NCI-H82 treated with DMSO at 0.1 percent for 48 hours (cell line): Measurements from ENCODE around the gene SAMD10.
"Not testable (repeated sequence)": the region's sequence is repeated elsewhere in the genome, so short reads cannot be mapped to it uniquely, and the experiment has no call there.

Experiments used
- DNase-seq: peaks from one replicate; lab custom pipeline; 2025; ENCODE audit not compliant: unreplicated experiment; lab: John Stamatoyannopoulos, UW

SAMD10 gene

GRCh38 chr20:64003960-64004725 lies 24.7 kb upstream of the SAMD10 start:
- DNase-seq: no peak

GRCh38 chr20:64001607-64002011 lies 22.2 kb upstream of the SAMD10 start:
- DNase-seq: no peak

DNA sequence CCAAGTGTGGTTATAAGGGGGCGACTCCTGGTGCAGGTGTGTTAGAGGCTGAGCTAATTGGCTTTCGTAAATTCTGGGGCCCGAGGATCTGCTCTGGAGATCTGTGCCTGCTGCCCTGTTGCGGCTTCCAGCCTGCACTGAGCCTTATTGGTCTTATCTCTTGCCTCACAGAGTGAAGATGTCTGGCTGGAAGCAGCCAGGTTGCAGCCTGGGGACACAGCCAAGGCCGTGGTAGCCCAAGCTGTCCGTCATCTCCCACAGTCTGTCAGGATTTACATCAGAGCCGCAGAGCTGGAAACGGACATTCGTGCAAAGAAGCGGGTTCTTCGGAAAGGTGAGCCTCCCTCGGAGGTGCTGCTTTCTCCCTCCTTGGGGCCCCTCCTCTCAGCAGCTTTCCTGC lies 21.5 kb upstream of the SAMD10 start:
- DNase-seq: no peak

GRCh38 chr20:63982937-63983336 lies 3.5 kb upstream of the SAMD10 start:
- DNase-seq: no peak

GRCh38 chr20:63980806-63981728 lies 1.6 kb upstream of the SAMD10 start, which contains the start of gene PRPF6:
PRPF6 (plus strand) TSS chr20:63981132; CDS start chr20:63981246, 114 bp downstream.
- DNase-seq: peak; percentile 93

GRCh38 chr20:63980317-63980805 lies 919 bp upstream of the SAMD10 start:
- DNase-seq: no peak

GRCh38 chr20:63979229-63979556 lies 249 bp downstream of the SAMD10 start:
- no peak for DNase-seq

GRCh38 chr20:63978319-63979228 lies 868 bp downstream of the SAMD10 start:
- peak; percentile 5 for DNase-seq

DNA sequence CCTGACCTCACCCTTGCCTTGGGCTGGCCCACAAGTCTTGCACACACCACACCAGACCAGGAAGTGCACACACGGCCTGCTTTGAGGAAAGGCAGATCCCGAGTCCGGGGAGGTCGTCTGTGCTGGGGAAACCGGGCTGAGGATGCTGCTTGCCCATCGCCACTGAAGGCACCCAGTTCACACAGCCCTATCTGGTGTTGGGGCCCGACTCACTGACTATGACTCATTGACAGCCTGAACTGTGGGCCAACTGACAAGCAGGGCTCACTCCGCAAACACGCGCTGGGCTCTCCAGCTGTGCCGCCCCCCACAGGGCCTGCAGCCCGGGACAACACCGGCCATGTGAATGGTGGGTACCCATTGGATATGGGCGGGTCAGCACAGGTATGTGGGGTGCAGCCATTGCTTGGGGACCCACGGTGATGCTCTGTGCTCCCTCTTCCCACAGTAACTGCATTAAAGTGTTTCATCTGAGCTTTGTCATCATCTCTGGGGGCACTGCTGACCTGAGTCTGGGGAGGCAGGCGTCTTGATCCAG lies 1.6 kb downstream of the SAMD10 start:
- no peak for DNase-seq

GRCh38 chr20:63976980-63977738 lies 2.3 kb downstream of the SAMD10 start:
- no peak for DNase-seq

GRCh38 chr20:63976511-63976910 lies 2.9 kb downstream of the SAMD10 start:
- not testable (repeated sequence) for DNase-seq

DNA sequence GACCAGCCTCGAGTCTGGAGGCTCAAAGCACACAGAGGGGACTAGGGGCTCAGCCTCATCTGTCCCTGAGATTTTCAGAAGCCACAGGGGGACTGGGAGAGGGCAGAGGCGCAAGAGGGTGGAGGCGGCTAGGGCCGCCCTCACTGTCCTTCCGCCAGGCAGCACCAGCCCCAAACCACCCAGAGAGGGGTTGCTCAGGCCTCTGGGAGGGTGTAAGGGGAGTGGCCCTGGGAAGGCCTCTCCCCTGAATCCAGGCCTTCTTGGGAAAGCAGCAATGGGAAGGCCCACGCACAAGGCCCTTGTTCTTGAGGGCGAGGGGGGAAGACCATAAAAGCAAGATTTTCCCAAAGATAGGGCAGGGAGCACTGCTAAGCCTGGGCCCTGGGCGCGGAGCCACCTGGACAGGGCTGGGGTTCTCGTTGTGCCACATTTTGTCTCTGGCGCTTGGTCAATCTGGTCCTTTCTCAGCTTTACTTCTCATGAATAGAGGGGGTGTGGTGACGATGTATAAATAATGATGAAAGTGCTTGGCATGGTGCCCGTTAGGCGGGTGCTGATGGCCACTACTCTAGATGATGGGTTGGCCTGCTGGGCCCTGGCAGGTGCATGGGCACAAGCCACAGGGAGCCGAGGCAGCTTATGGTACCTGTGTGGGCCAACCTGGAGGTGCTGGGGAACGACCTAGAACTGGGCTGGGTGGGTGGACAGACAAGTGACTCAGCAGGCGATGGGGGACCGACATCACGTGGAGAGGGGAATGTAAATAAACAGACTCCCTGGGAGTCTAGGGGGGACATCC lies 4.8 kb downstream of the SAMD10 start:
- DNase-seq: no peak

- DNase-seq: peak; percentile 94
Observed at GRCh38 chr20:63973636-63974401, 5.6 kb downstream of the SAMD10 start.

DNA sequence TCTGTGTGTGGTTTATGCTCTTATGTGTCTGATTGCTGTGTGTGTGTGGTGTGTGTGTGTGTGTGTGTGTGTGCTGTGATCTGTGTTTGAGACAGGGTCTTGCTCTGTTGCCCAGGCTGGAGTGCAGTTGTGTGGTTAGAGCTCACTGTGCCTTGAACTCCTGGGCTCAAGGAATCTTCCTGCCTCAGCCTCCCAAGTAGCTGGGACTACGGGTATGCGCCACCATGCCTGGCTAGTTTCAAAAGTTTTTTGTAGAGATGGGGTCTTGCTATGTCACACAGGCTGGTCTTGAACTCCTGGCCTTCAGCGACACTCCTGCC lies 6.3 kb downstream of the SAMD10 start:
- DNase-seq: no peak

GRCh38 chr20:63972312-63973159 lies 6.9 kb downstream of the SAMD10 start:
- no peak for DNase-seq

DNA sequence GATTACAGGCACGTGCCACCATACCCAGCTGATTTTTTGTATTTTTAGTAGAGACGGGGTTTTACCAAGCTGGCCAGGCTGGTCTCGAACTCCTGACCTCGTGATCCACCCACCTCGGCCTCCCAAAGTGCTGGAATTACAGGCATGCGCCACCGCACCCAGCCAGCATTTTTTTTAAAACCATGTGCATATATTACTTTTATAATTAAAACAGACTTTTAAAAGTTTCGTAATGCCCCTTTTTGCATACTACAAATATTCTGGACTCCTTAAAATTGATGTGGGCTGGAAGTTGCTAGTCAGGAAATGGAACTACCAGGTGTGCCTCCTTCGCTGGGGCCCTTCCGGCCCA lies 7.5 kb downstream of the SAMD10 start:
- not testable (repeated sequence) for DNase-seq

DNA sequence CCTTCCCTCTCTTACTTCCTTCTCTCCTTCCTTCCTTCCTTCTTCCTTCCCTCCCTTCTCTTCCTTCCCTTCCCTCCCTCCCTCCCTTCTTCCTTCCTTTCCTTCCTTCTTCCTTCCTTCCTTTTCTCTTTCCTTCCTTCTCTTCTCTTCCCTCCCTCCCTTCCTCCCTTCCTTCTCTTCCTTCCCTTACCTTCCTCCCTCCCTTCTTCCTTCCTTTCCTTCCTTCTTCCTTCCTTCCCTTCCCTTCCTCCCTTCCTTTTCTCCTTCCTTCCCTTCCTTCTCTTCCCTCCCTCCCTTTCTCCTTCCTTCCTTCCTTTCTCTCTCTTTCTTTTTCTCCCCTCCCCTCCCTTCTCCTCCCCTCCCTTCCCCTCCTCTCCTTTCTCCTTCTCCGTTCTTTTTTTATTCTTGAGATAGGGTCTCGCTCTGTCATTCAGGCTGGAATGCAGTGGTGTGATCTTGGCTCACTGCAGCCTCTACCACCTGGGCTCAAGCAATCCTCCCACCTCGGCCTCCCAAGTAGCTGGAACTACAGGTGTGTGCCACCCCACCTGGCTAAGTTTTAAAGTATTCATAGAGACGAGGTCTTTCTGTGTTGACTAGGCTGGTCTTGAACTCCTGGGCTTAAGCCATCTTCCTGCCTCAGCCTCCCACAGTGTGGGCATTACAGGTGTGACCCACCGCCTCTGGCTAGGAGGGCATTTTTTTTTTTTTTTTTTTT lies 8.6 kb downstream of the SAMD10 start:
- DNase-seq: no peak
